Liver (tissue), 9 donors: ENCODE measurements around the gene JMJD7. TPM values are rescaled to one million over a fixed set of nuclear protein-coding genes. Genes with fewer than 3 reads are reported as not detected.
A peak's percentile ranks its signal among the peaks of the same experiment; 100 is the strongest.

Source experiments
- DNase-seq: peaks from one replicate; pipeline ENCODE4 v3.0.0-alpha.2; 2017; ENCODE audit warnings: low spot score
- H3K27ac ChIP-seq, 2 donors: one replicate each; pipeline ENCODE4 v1.7.0; 2013; ENCODE audit warnings: inconsistent platforms in 2 of 2, low read length in 2 of 2, control low read depth in 1 of 2, low read depth in 1 of 2, mild to moderate bottlenecking in 1 of 2
- H3K27me3 ChIP-seq, 4 donors: one replicate each; pipeline versions ENCODE4 v1.6.1 to v1.7.0; 2013; ENCODE audit warnings: low read length in 3 of 4, inconsistent platforms in 1 of 4, mild to moderate bottlenecking in 1 of 4, moderate library complexity in 1 of 4; ENCODE audit not compliant: control insufficient read depth in 4 of 4, insufficient read depth in 4 of 4
- H3K36me3 ChIP-seq, 4 donors: one replicate each; pipeline versions ENCODE4 v1.6.1 to v1.7.0; 2013; ENCODE audit warnings: low read length in 3 of 4, mild to moderate bottlenecking in 3 of 4, low read depth in 1 of 4, moderate library complexity in 1 of 4; ENCODE audit not compliant: control insufficient read depth in 4 of 4, insufficient read depth in 3 of 4
- H3K4me1 ChIP-seq, 4 donors: one replicate each; pipeline versions ENCODE4 v1.6.1 to v1.7.0; 2013; ENCODE audit warnings: low read length in 3 of 4, mild to moderate bottlenecking in 3 of 4, moderate library complexity in 1 of 4; ENCODE audit not compliant: control insufficient read depth in 4 of 4, insufficient read depth in 4 of 4
- H3K4me3 ChIP-seq, 3 donors: one replicate each; pipeline versions ENCODE4 v1.6.1 to v1.7.0; 2013; ENCODE audit warnings: low read length in 3 of 3, control low read depth in 1 of 3, low read depth in 1 of 3, mild to moderate bottlenecking in 1 of 3
- H3K9ac ChIP-seq, 2 donors: one replicate each; pipeline ENCODE4 v1.7.0; 2013; ENCODE audit warnings: low read length in 2 of 2, mild to moderate bottlenecking in 2 of 2, moderate library complexity in 2 of 2, control low read depth in 1 of 2, low read depth in 1 of 2
- H3K9me3 ChIP-seq, 4 donors: one replicate each; pipeline versions ENCODE4 v1.6.1 to v1.7.0; 2013; ENCODE audit warnings: low read length in 3 of 4; ENCODE audit not compliant: control insufficient read depth in 4 of 4
- FOXA1 ChIP-seq: IDR thresholded peaks from 2 replicates; pipeline ENCODE4 v1.6.1; 2016; ENCODE audit warnings: antibody characterized with exemption
- FOXA2 ChIP-seq: IDR thresholded peaks from 2 replicates; pipeline ENCODE4 v1.6.1; 2016; ENCODE audit warnings: antibody characterized with exemption
- HNF4A ChIP-seq, 2 donors: conservative IDR thresholded peaks; 2 replicates each; pipeline ENCODE4 v1.6.1; 2016; ENCODE audit warnings: antibody characterized with exemption in 2 of 2, mild to moderate bottlenecking in 2 of 2
- JUND ChIP-seq, 2 donors: IDR thresholded peaks; 2 replicates each; pipeline ENCODE4 v1.6.1; 2016; ENCODE audit warnings: antibody characterized with exemption in 2 of 2
- NR2F2 ChIP-seq: IDR thresholded peaks from 2 replicates; pipeline ENCODE4 v1.6.1; 2016; ENCODE audit warnings: antibody characterized with exemption
- RAD21 ChIP-seq, 2 donors: IDR thresholded peaks; 2 replicates each; pipeline ENCODE4 v1.6.1; 2016; ENCODE audit warnings: antibody characterized with exemption in 2 of 2, mild to moderate bottlenecking in 2 of 2
- RXRA ChIP-seq, 2 donors: IDR thresholded peaks; 2 replicates each; pipeline ENCODE4 v1.6.1; 2017 to 2018; ENCODE audit warnings: antibody characterized with exemption in 2 of 2, mild to moderate bottlenecking in 1 of 2
- SP1 ChIP-seq: IDR thresholded peaks from 2 replicates; pipeline ENCODE4 v1.6.1; 2018; ENCODE audit warnings: antibody characterized with exemption, mild to moderate bottlenecking
- YY1 ChIP-seq: IDR thresholded peaks from 2 replicates; pipeline ENCODE4 v1.6.1; 2016; ENCODE audit warnings: antibody characterized with exemption, mild to moderate bottlenecking
- WGBS: extraction: QIAGEN DNeasy Blood & Tissue Kit; methylation state at CpG from one replicate; pipeline ENCODE4 v1.1.7; 2013; 5-methylcytosine and 5-hydroxymethylcytosine counted together
- polyA plus RNA-seq, 2 donors: library from polyadenylated mRNA; stranded (reverse) in 1 of 2; unstranded in 1 of 2; fragments of 200-250 nt in 1 of 2; fragments of >200 nt in 1 of 2; fragmentation: Nextera tagmentation in 1 of 2; extraction: Ambion mirVana in 1 of 2; gene quantifications; one replicate each; pipeline versions ENCODE4 v1.2.1 to v1.2.3, GENCODE V29; 2013 to 2015
- total RNA-seq, 2 donors: library from RNA; depleted of rRNA; stranded (reverse); fragments of >200 nt; gene quantifications; one replicate each; pipeline ENCODE4 v1.2.3, GENCODE V29; 2014
- TF ChIP-seq, protein P1 (sequence below): IDR thresholded peaks from 2 replicates; pipeline ENCODE4 v1.6.1; 2016; ENCODE audit warnings: antibody characterized with exemption
- TF ChIP-seq, protein P2 (sequence below): fragments of 150-350 bp; IDR thresholded peaks from 2 replicates; pipeline ENCODE4 v1.5.1; 2017; ENCODE audit warnings: improper control_type of control experiment, low read depth, low read length; ENCODE audit not compliant: missing input control
- TF ChIP-seq, protein P3 (sequence below): IDR thresholded peaks from 2 replicates; pipeline ENCODE4 v1.6.1; 2016; ENCODE audit warnings: antibody characterized with exemption
- donor health status: healthy.
- donor health status: healthy.
- donor health status: healthy.
- donor health status: healthy.
- donor health status: healthy.

JMJD7 gene
- total and polyA plus RNA-seq, 4 donors, result 0.75 to 5.9 (median 5.4) TPM

DNA sequence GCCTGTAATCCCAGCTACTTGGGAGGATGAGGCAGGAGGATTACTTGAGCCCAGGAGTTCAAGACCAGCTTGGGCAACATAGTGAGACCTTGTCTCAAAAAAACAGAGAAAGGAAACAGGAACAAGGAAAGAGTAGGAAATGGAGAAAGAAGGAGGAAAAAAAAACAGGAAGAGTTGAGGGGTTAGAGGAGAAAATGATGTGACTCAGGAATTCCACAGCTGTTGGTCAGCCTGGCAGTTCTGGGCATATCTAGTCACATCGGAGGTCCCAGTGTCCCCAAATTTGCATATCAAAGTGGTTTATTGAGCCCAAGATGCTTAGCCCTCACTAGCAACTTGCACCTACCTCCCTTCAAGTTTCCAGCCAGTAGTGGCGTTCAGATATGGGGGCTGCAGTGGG is 18.8 kb upstream of the JMJD7 start (continued):
- no peak for TF ChIP-seq JUND (IDR thresholded peaks at IDR 0.05)
- no peak for TF ChIP-seq HNF4A (conservative IDR thresholded peaks at IDR 0.05)

DNA sequence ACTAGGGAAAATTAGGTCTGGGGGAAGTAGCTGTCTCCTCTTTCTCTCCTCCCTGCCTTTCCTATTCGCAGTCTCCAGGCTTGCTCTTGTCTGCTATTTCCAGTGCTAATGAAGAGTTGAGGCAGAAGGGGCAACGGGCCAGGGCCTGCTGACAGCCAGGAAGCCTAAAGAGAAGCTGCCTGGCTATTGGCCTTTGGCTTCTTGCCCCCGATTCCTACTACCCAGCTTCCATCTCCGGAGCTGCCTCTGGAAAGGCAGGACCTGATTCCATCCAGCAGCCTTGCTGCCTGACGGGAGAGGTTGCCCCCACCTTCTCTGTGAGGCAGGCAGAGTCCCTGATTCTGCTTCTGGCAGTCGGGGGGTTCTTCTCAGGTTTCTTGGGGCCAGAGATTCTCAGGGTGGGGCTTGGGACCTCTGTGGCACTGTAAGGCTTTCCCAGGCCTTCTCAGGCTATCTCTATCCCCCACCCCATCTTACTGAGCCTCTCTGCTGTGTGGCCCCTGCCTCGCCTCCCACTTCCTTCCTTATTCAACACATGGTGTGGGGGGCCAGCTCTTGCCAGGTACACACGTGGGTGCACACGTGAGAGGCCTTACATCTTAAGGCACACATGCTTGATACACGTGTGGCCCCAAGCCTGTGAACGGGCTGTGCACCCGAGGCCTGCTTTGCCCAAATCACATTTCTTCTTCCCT is 18.2 kb upstream of the JMJD7 start:
- Histone ChIP-seq H3K9ac (no peak overlapping the region), H3K4me1 (no peaks in the 10 kb centered on the region), H3K9me3 (no peaks in the 10 kb centered on the region), H3K27ac (no peak overlapping the region), H3K27me3 (no peaks in the 10 kb centered on the region), H3K4me3 (no peak overlapping the region), H3K36me3 (peaks cover 0 to 6% (median 0%) of the 10 kb centered on the region in 4 donors)
- DNase-seq, result no peak
- WGBS, result 78% methylated on average over 12 of the region's 12 CpGs
- TF ChIP-seq, protein P1, sequence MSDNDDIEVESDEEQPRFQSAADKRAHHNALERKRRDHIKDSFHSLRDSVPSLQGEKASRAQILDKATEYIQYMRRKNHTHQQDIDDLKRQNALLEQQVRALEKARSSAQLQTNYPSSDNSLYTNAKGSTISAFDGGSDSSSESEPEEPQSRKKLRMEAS, result no peak
- TF ChIP-seq RXRA (IDR thresholded peaks at IDR 0.05) (no peak), NR2F2 (no peak), SP1 (no peak)
- TF ChIP-seq, protein P2, sequence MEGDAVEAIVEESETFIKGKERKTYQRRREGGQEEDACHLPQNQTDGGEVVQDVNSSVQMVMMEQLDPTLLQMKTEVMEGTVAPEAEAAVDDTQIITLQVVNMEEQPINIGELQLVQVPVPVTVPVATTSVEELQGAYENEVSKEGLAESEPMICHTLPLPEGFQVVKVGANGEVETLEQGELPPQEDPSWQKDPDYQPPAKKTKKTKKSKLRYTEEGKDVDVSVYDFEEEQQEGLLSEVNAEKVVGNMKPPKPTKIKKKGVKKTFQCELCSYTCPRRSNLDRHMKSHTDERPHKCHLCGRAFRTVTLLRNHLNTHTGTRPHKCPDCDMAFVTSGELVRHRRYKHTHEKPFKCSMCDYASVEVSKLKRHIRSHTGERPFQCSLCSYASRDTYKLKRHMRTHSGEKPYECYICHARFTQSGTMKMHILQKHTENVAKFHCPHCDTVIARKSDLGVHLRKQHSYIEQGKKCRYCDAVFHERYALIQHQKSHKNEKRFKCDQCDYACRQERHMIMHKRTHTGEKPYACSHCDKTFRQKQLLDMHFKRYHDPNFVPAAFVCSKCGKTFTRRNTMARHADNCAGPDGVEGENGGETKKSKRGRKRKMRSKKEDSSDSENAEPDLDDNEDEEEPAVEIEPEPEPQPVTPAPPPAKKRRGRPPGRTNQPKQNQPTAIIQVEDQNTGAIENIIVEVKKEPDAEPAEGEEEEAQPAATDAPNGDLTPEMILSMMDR, result no peak

DNA sequence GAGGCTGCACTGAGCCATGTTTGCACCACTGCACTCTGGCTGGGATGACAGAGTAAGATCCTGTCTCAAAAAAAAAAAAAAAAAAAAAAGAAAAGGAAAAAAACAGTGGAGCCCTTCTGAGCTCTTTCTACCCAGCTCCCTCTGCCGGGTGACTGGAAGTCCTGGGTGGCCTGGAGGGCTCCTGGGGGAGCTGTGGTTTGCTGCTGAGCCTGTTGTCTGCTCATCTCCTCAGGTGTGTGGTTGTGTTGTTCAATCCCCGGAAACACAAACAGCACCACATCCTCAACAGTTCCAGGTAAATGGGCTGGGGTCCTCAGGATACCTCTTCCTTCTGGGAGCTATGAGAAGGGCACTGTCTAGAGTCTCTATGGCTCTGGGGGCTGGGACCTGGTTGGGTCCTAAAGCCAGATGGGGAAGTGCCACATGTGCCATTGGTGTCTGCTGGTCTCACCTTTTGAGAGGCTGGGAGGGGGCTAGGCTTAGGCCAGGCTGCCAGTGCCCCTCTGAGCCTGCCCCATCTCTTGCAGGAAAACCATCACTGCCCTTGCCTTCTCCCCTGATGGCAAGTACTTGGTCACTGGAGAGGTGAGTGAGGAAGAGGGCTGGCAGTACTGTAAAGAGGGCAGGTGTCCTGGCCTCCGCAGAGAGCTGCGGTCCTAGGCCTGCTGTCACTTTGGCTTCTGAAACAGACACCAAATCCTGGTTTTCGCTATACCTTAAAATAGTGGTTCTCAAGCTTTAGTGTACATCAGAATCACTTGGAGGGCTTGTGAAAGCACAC is 17.1 kb upstream of the JMJD7 start:
- Histone ChIP-seq H3K9ac (no peak overlapping the region), H3K36me3 (peaks cover 0 to 11% (median 2%) of the 10 kb centered on the region in 4 donors), H3K27ac (no peak overlapping the region), H3K4me3 (no peak overlapping the region), H3K9me3 (no peaks in the 10 kb centered on the region), H3K27me3 (no peaks in the 10 kb centered on the region), H3K4me1 (no peaks in the 10 kb centered on the region)
- no peak for DNase-seq
- 93% methylated on average over 5 of the region's 5 CpGs for WGBS
- TF ChIP-seq, protein P3, sequence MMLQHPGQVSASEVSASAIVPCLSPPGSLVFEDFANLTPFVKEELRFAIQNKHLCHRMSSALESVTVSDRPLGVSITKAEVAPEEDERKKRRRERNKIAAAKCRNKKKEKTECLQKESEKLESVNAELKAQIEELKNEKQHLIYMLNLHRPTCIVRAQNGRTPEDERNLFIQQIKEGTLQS, result no peak

DNA sequence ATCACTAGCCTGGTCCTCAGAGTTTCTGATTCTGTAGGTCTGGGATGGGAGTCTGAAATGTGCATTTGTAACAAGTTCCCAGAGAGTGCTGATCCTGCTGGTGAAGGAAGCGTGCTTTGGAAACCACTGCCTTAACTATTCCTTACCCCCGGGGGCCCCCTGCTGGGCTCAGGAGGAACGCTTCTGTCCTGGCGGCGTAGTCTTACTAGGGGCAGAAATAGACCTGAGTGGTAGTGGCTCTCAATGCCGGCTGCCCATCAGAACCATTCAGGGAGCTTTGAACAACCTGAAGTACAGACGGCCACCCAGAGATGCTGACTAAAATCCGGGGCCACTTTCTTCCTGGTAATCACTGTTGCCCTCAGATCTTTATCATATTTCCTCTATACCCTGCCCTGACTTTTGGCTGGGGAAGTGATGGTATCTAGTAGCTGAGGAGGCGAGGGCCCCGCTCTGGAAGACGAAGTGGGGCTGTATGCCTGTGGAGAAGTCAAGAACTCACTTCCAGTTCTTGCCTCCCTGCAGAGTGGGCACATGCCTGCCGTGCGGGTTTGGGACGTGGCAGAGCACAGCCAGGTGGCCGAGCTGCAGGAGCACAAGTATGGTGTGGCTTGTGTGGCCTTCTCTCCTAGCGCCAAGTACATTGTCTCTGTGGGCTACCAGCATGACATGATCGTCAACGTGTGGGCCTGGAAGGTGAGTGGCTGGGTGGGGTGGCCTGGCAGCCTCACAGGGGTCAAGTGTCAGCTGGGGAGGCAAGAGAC is 16.3 kb upstream of the JMJD7 start:
- Histone ChIP-seq H3K9me3 (no peaks in the 10 kb centered on the region), H3K4me3 (no peak overlapping the region), H3K9ac (no peak overlapping the region), H3K27ac (no peak overlapping the region), H3K36me3 (peaks cover 0 to 16% (median 2%) of the 10 kb centered on the region in 4 donors), H3K27me3 (no peaks in the 10 kb centered on the region), H3K4me1 (no peaks in the 10 kb centered on the region)
- TF ChIP-seq, protein P1, result no peak
- no peak for TF ChIP-seq FOXA1
- no peak for TF ChIP-seq YY1
- TF ChIP-seq RAD21 (IDR thresholded peaks at IDR 0.05), result peak; percentile 98 to 99
- TF ChIP-seq, protein P2, result peak; percentile 89
- no peak for TF ChIP-seq RXRA (IDR thresholded peaks at IDR 0.05)
- TF ChIP-seq FOXA2, result no peak
- DNase-seq, result peak; percentile 83
- 50% methylated on average over 18 of the region's 18 CpGs for WGBS
